H1 (cell line): ENCODE data around the gene PTGIS.

Source experiments
- CEBPB ChIP-seq: IDR thresholded peaks from 2 replicates; pipeline ENCODE4 v1.6.1; 2012; ENCODE audit warnings: low read depth, low read length
- TF ChIP-seq, protein P1 (sequence below), 3 experiments: IDR thresholded peaks; 1 replicate in 2 of 3; 2 replicates in 1 of 3; pipeline versions ENCODE4 v1.5.1 to v1.6.1; 2011; ENCODE audit warnings: low read length in 3 of 3, mild to moderate bottlenecking in 3 of 3, inconsistent platforms in 2 of 3, low read depth in 1 of 3, moderate library complexity in 1 of 3; ENCODE audit not compliant: insufficient read depth in 1 of 3; ENCODE audit errors: control extremely low read depth in 1 of 3

DNA sequence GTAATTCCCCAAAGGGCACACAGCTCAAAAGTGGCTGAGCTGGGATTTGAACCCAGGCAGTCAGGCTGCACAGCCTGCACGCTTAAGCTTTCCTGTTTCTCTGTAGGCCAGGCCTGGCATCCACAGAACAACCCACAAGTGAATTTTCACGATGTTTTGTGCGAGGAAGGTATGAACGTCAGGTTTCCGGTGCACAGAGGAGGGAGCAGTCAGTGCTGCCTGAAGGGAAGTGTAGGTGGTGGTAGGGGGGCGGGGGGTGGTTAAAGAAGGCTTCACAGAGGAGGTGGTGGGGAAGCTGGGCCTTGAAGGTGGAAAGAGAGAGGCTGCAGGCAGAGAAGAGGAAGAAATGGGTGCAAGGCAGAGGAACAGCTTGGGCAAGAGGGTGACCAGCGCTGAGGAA lies 99.5 kb downstream of the PTGIS start:
- no peak for TF ChIP-seq CEBPB
- TF ChIP-seq, protein P1, sequence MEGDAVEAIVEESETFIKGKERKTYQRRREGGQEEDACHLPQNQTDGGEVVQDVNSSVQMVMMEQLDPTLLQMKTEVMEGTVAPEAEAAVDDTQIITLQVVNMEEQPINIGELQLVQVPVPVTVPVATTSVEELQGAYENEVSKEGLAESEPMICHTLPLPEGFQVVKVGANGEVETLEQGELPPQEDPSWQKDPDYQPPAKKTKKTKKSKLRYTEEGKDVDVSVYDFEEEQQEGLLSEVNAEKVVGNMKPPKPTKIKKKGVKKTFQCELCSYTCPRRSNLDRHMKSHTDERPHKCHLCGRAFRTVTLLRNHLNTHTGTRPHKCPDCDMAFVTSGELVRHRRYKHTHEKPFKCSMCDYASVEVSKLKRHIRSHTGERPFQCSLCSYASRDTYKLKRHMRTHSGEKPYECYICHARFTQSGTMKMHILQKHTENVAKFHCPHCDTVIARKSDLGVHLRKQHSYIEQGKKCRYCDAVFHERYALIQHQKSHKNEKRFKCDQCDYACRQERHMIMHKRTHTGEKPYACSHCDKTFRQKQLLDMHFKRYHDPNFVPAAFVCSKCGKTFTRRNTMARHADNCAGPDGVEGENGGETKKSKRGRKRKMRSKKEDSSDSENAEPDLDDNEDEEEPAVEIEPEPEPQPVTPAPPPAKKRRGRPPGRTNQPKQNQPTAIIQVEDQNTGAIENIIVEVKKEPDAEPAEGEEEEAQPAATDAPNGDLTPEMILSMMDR (IDR thresholded peaks at IDR 0.05; ENCODE audit: control extremely low read depth in 1 of 3, insufficient read depth in 1 of 3, low read depth in 1 of 3, low read length in 3 of 3), result no peak
